ENCODE measurements around the gene KIF7. TPM values are rescaled to one million over a fixed set of nuclear protein-coding genes. Genes with fewer than 3 reads are reported as not detected.

The KIF7 gene
- total and polyA plus RNA-seq, 2 donors (not counting 3 experiments of a cell fraction or from before 2014, with no cell fraction given), result 4.2 to 11.3 TPM

GRCh38 chr15:89681146-89681545 is 25.9 kb upstream of the KIF7 start:
- BruUV-seq (replicated peaks), result no TSS peak
- Histone ChIP-seq H3K27me3 (ENCODE audit: control insufficient read depth in 2 of 2, insufficient read depth in 2 of 2, low read length in 2 of 2) (peaks cover 0 to 5% of the 10 kb centered on the region in 2 experiments), H3K36me3 (ENCODE audit: control insufficient read depth in 2 of 2, extremely low read depth in 1 of 2, insufficient read depth in 2 of 2, low read length in 2 of 2) (peaks cover 0 to 2% of the 10 kb centered on the region in 2 experiments), H3K4me1 (ENCODE audit: control insufficient read depth, extremely low read depth, insufficient read depth, low read length) (no peaks in the 10 kb centered on the region), H3K9me1 (replicated peaks; ENCODE audit: control insufficient read depth, extremely low read depth, insufficient read depth, low read length) (no peaks in the 10 kb centered on the region), H3K79me2 (ENCODE audit: control insufficient read depth, insufficient read depth, low read length) (no peaks in the 10 kb centered on the region), H3K27ac (ENCODE audit: insufficient read depth, low read depth, low read length) (no peak overlapping the region), H3K4me2 (ENCODE audit: insufficient read depth, low read length) (no peak overlapping the region), H2AFZ (ENCODE audit: low read depth, low read length) (no peak overlapping the region), H3K9me3 (replicated peaks; ENCODE audit: control insufficient read depth, insufficient read depth, low read length) (no peaks in the 10 kb centered on the region), H3K4me3 (replicated peaks in 1 of 3; ENCODE audit: insufficient read depth in 1 of 3, low read depth in 1 of 3, low read length in 3 of 3) (no peak overlapping the region), H3K9ac (replicated peaks; ENCODE audit: extremely low read depth, insufficient read depth, low read length) (no peak overlapping the region), H4K20me1 (replicated peaks; ENCODE audit: control insufficient read depth, extremely low read depth, insufficient read depth, low read length) (no peaks in the 10 kb centered on the region)
- no peak for FAIRE-seq
- intact Hi-C loops (cut with micrococcal nuclease), result no loop called here
- ChIA-PET POLR2A (no interaction called here), CTCF (interaction anchor here (1.4 kb wide), 1 partner anchor 9 kb away, joined by 5 read pairs; no protein-coding TSS in a partner anchor)
- dilution Hi-C loops (cut with MboI; ENCODE audit: extremely low pct_ligation_motif_present, low sequenced_read_pairs), result no loop called here
- no peak for DNase-seq (ENCODE audit: low read depth, low spot score)
- no peak for TF ChIP-seq JUN (IDR thresholded peaks at IDR 0.05; ENCODE audit: borderline replicate concordance, insufficient read depth, insufficient read length, low read depth)
- no peak for TF ChIP-seq CTCF (IDR thresholded peaks at IDR 0.05; ENCODE audit: extremely low read depth in 1 of 2, insufficient read depth in 1 of 2, low read depth in 1 of 2, low read length in 2 of 2)
- no peak for TF ChIP-seq POLR2AphosphoS5 (IDR thresholded peaks at IDR 0.05; ENCODE audit: insufficient read depth, low read depth, low read length)
- TF ChIP-seq MYC (IDR thresholded peaks at IDR 0.05; ENCODE audit: low read depth, low read length), result no peak
- no peak for TF ChIP-seq GATA2 (IDR thresholded peaks at IDR 0.05; ENCODE audit: insufficient read depth, insufficient read length, low read depth, low read length)
- no peak for TF ChIP-seq FOS (IDR thresholded peaks at IDR 0.05; ENCODE audit: borderline replicate concordance, insufficient read depth, low read length)
- no peak for TF ChIP-seq EZH2 (IDR thresholded peaks at IDR 0.05; ENCODE audit: borderline replicate concordance, low read depth, low read length, severe bottlenecking)
- TF ChIP-seq, protein P1, sequence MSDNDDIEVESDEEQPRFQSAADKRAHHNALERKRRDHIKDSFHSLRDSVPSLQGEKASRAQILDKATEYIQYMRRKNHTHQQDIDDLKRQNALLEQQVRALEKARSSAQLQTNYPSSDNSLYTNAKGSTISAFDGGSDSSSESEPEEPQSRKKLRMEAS (IDR thresholded peaks at IDR 0.05; ENCODE audit: insufficient read depth, insufficient read length), result no peak
- no peak for TF ChIP-seq POLR2A (IDR thresholded peaks at IDR 0.05; ENCODE audit: low read depth, low read length)

Measured in endothelial cell of umbilical vein (primary cell).